ENCODE measurements around the gene ATP7A.

Gene ATP7A

GRCh38 chrX:77945910-77946545 is 35.5 kb downstream of the ATP7A start:
- H3K9me2 ChIP-seq (ENCODE audit: low read depth, low read length), result no peaks in the 10 kb centered on the region
- TF ChIP-seq EZH2 (IDR thresholded peaks at IDR 0.05; ENCODE audit: borderline replicate concordance, low read length), result no peak
- TF ChIP-seq, protein P1, sequence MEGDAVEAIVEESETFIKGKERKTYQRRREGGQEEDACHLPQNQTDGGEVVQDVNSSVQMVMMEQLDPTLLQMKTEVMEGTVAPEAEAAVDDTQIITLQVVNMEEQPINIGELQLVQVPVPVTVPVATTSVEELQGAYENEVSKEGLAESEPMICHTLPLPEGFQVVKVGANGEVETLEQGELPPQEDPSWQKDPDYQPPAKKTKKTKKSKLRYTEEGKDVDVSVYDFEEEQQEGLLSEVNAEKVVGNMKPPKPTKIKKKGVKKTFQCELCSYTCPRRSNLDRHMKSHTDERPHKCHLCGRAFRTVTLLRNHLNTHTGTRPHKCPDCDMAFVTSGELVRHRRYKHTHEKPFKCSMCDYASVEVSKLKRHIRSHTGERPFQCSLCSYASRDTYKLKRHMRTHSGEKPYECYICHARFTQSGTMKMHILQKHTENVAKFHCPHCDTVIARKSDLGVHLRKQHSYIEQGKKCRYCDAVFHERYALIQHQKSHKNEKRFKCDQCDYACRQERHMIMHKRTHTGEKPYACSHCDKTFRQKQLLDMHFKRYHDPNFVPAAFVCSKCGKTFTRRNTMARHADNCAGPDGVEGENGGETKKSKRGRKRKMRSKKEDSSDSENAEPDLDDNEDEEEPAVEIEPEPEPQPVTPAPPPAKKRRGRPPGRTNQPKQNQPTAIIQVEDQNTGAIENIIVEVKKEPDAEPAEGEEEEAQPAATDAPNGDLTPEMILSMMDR (IDR thresholded peaks at IDR 0.05; ENCODE audit: low read length), result no peak
- H3K27me3 ChIP-seq (ENCODE audit: insufficient read depth, low read length), result no peaks in the 10 kb centered on the region
- no peak overlapping the region for H3K9ac ChIP-seq (ENCODE audit: low read length)
- no peak overlapping the region for H3K27ac ChIP-seq (ENCODE audit: low read depth, low read length, poor library complexity, severe bottlenecking)
- H3K4me2 ChIP-seq (ENCODE audit: low read length), result no peak overlapping the region
- no peaks in the 10 kb centered on the region for H3K79me2 ChIP-seq (ENCODE audit: insufficient read depth, low read length)
- H3F3A ChIP-seq (ENCODE audit: insufficient read depth, low read length), result no peaks in the 10 kb centered on the region
- no peak overlapping the region for H3K4me3 ChIP-seq (ENCODE audit: low read depth, low read length, poor library complexity, severe bottlenecking)
- no peak overlapping the region for H2AFZ ChIP-seq (ENCODE audit: low read length)
- no peaks in the 10 kb centered on the region for H3K9me3 ChIP-seq (ENCODE audit: low read length)
- no peaks in the 10 kb centered on the region for H3K36me3 ChIP-seq (ENCODE audit: insufficient read depth, low read length)
- no peaks in the 10 kb centered on the region for H4K20me1 ChIP-seq (ENCODE audit: insufficient read depth, low read length)
- H3K4me1 ChIP-seq (ENCODE audit: insufficient read depth, low read length, severe bottlenecking), result peaks cover 11% of the 10 kb centered on the region

DNA sequence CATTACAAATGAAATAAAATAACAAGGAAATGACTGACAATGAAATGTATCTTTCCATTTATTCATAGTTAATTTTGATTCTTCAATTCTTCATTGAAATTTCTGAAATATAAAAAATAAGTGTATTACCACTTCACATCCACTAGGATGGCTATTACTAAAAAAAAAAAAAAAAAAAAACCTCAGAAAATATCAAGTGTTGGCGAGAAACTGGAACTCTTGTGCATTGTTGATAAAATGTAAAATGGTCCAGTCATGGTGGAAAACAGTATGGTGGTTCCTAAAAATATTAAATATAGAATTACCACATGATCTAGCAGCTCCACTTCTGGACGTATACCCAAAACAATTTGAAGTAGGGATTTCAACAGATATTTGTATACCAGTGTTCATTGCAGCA is 36.1 kb downstream of the ATP7A start:
- Histone ChIP-seq H3K79me2 (ENCODE audit: insufficient read depth, low read length) (no peaks in the 10 kb centered on the region), H3K9me3 (ENCODE audit: low read length) (no peaks in the 10 kb centered on the region), H3K36me3 (ENCODE audit: insufficient read depth, low read length) (no peaks in the 10 kb centered on the region), H3K9ac (ENCODE audit: low read length) (no peak overlapping the region), H3K27ac (ENCODE audit: low read depth, low read length, poor library complexity, severe bottlenecking) (no peak overlapping the region), H2AFZ (ENCODE audit: low read length) (no peak overlapping the region), H3K4me3 (ENCODE audit: low read depth, low read length, poor library complexity, severe bottlenecking) (no peak overlapping the region), H3F3A (ENCODE audit: insufficient read depth, low read length) (no peaks in the 10 kb centered on the region), H3K4me2 (ENCODE audit: low read length) (no peak overlapping the region), H3K9me2 (ENCODE audit: low read depth, low read length) (no peaks in the 10 kb centered on the region), H3K4me1 (ENCODE audit: insufficient read depth, low read length, severe bottlenecking) (peaks cover 11% of the 10 kb centered on the region), H4K20me1 (ENCODE audit: insufficient read depth, low read length) (no peaks in the 10 kb centered on the region), H3K27me3 (ENCODE audit: insufficient read depth, low read length) (no peaks in the 10 kb centered on the region)
- TF ChIP-seq, protein P1 (IDR thresholded peaks at IDR 0.05; ENCODE audit: low read length), result no peak
- no peak for TF ChIP-seq EZH2 (IDR thresholded peaks at IDR 0.05; ENCODE audit: borderline replicate concordance, low read length)

- peaks cover 9% of the 10 kb centered on the region for H3K4me1 ChIP-seq (ENCODE audit: insufficient read depth, low read length, severe bottlenecking)
- H3F3A ChIP-seq (ENCODE audit: insufficient read depth, low read length), result no peaks in the 10 kb centered on the region
- no peaks in the 10 kb centered on the region for H3K27me3 ChIP-seq (ENCODE audit: insufficient read depth, low read length)
- H2AFZ ChIP-seq (ENCODE audit: low read length), result no peak overlapping the region
- H3K4me3 ChIP-seq (ENCODE audit: low read depth, low read length, poor library complexity, severe bottlenecking), result no peak overlapping the region
- no peak overlapping the region for H3K4me2 ChIP-seq (ENCODE audit: low read length)
- H3K79me2 ChIP-seq (ENCODE audit: insufficient read depth, low read length), result no peaks in the 10 kb centered on the region
- H3K27ac ChIP-seq (ENCODE audit: low read depth, low read length, poor library complexity, severe bottlenecking), result no peak overlapping the region
- no peaks in the 10 kb centered on the region for H4K20me1 ChIP-seq (ENCODE audit: insufficient read depth, low read length)
- no peak overlapping the region for H3K9ac ChIP-seq (ENCODE audit: low read length)
- H3K9me2 ChIP-seq (ENCODE audit: low read depth, low read length), result no peaks in the 10 kb centered on the region
- H3K36me3 ChIP-seq (ENCODE audit: insufficient read depth, low read length), result no peaks in the 10 kb centered on the region
- no peaks in the 10 kb centered on the region for H3K9me3 ChIP-seq (ENCODE audit: low read length)
- TF ChIP-seq, protein P1 (IDR thresholded peaks at IDR 0.05; ENCODE audit: low read length), result no peak
- TF ChIP-seq EZH2 (IDR thresholded peaks at IDR 0.05; ENCODE audit: borderline replicate concordance, low read length), result no peak
Measured at GRCh38 chrX:77949840-77950239, 39.3 kb downstream of the ATP7A start.

All from OCI-LY1 (cell line).